Mononuclear cell (primary cell): ENCODE results near the gene RPL39L. TPM values are rescaled to one million over a fixed set of nuclear protein-coding genes. Genes with fewer than 3 reads are reported as not detected.
"Not testable (repeated sequence)": the region's sequence is repeated elsewhere in the genome, so short reads cannot be mapped to it uniquely, and the experiment has no call there.

Experiments used
- H3K27me3 ChIP-seq: 2 replicates; pipeline ENCODE4 v1.6.0; 2011; ENCODE audit warnings: low read length, control low read depth; ENCODE audit not compliant: insufficient read depth
- H3K4me1 ChIP-seq: 2 replicates; pipeline ENCODE4 v1.5.1; 2011; ENCODE audit warnings: mild to moderate bottlenecking, low read length, control low read depth; ENCODE audit not compliant: insufficient read depth
- H3K4me3 ChIP-seq: 2 replicates; pipeline ENCODE4 v1.5.1; 2011; ENCODE audit warnings: mild to moderate bottlenecking, low read length, moderate library complexity
- H3K9me3 ChIP-seq: 2 replicates; pipeline ENCODE4 v1.5.1; 2011; ENCODE audit warnings: low read depth, mild to moderate bottlenecking, control low read depth, low read length
- total RNA-seq: library from RNA; depleted of rRNA; stranded (reverse); fragments of >200 nt; gene quantifications from one replicate; pipeline ENCODE4 v1.2.3, GENCODE V29; 2012

RPL39L gene
- total RNA-seq, 1 donor = 0.52 TPM

- Histone ChIP-seq H3K4me1 (no peaks in the 10 kb centered on the region), H3K4me3 (no peak overlapping the region), H3K9me3 (no peaks in the 10 kb centered on the region), H3K27me3 (peaks cover 6% of the 10 kb centered on the region)
Observed at GRCh38 chr3:187162265-187162953, 23.1 kb upstream of the RPL39L start.

GRCh38 chr3:187161556-187161955 lies 22.3 kb upstream of the RPL39L start:
- H3K4me1 ChIP-seq = no peaks in the 10 kb centered on the region
- H3K4me3 ChIP-seq = no peak overlapping the region
- peaks cover 4% of the 10 kb centered on the region for H3K27me3 ChIP-seq
- H3K9me3 ChIP-seq = no peaks in the 10 kb centered on the region

GRCh38 chr3:187150599-187150998 lies 11.3 kb upstream of the RPL39L start:
- no peaks in the 10 kb centered on the region for H3K4me1 ChIP-seq
- H3K9me3 ChIP-seq = no peaks in the 10 kb centered on the region
- H3K27me3 ChIP-seq = no peaks in the 10 kb centered on the region
- no peak overlapping the region for H3K4me3 ChIP-seq

GRCh38 chr3:187150186-187150585 lies 10.9 kb upstream of the RPL39L start:
- H3K27me3 ChIP-seq = no peaks in the 10 kb centered on the region
- H3K4me1 ChIP-seq = no peaks in the 10 kb centered on the region
- H3K9me3 ChIP-seq = no peaks in the 10 kb centered on the region
- H3K4me3 ChIP-seq = no peak overlapping the region

DNA sequence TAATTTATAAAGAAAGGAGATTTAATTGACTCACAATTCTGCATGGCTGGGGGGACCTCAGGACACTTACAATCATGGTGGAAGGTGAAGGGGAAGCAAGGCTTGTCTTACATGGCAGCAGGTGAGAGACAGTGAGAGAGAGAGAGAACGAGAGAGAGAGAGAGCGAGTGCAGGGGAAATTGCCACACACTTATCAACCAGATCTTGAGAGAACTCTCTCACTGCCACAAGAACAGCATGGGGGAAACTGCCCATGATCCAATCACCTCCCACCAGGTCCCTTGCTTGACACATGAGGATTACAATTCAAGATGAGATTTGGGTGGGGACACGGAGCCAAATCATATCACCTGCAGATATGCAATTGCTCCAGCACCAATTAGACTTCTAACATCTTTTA lies 7.1 kb upstream of the RPL39L start:
- Histone ChIP-seq H3K4me3 (no peak overlapping the region), H3K9me3 (no peaks in the 10 kb centered on the region), H3K27me3 (no peaks in the 10 kb centered on the region), H3K4me1 (no peaks in the 10 kb centered on the region)

DNA sequence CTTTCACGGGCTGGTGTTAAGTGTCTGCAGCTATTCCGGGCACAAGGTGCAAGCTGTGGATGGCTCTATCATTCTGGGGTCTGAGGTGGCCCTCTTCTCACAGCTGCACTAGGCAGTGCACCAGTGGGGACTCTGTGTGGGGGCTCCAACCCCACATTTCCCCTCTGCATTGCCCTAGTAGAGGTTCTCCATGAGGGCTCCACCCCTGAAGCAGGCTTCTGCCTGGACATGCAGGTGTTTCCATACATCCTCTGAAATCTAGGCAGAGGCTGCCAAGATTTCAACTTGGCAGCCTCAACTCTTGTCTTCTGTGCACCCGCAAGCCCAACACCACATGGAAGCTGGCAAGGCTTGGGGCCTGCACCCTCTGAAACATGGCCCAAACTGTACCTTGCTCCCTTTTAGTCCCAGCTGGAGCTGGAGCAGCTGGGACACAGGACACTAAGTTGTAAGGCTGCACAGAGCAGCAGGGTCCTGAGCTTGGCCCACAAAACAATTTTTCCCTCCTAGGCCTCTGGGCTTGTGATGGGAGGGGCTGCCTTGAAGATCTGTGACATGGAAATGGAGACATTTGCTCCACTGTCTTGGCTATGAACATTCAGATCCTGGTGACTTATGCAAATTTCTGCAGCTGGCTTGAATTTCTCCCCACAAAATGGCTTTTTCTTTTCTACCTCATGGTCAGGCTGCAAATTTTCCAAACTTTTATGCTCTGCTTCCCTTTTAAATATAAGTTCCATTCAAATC lies 6.0 kb upstream of the RPL39L start:
- no peak overlapping the region for H3K4me3 ChIP-seq

GRCh38 chr3:187139895-187140253 lies 578 bp upstream of the RPL39L start:
- Histone ChIP-seq H3K4me1 (peaks cover 15% of the 10 kb centered on the region), H3K9me3 (no peaks in the 10 kb centered on the region), H3K4me3 (peak overlapping the region; percentile 46), H3K27me3 (no peaks in the 10 kb centered on the region)

More for the DNA sequence above, 6.0 kb upstream of the RPL39L start:
- no peaks in the 10 kb centered on the region for H3K4me1 ChIP-seq
- H3K27me3 ChIP-seq = no peaks in the 10 kb centered on the region
- H3K9me3 ChIP-seq = no peaks in the 10 kb centered on the region

DNA sequence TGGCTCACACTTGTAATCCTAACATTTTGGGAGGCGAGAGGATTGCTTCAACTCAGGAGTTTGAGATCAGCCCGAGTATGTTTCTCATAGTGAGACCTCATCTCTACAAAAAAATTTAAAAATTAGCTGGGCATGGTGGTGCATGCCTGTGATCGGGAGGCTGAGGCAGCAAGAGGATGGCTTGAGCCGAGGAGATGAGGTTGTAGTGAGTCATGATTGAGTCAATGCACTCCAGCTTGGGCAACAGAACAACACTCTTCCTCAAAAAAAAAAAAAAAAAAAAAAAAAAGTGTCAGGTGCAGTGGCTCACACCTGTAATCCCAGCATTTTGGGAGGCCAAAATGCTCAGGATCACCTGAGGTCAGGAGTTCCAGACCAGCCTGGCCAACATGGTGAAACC lies 2.4 kb downstream of the RPL39L start:
- Histone ChIP-seq H3K4me3 (no peak overlapping the region), H3K4me1 (peaks cover 25% of the 10 kb centered on the region), H3K27me3 (no peaks in the 10 kb centered on the region), H3K9me3 (no peaks in the 10 kb centered on the region)

- no peaks in the 10 kb centered on the region for H3K9me3 ChIP-seq
Observed at GRCh38 chr3:187136337-187136736, 3.0 kb downstream of the RPL39L start.

GRCh38 chr3:187135172-187135690 lies 4.1 kb downstream of the RPL39L start:
- H3K4me1 ChIP-seq = peaks cover 36% of the 10 kb centered on the region
- not testable (repeated sequence) for H3K9me3 ChIP-seq, H3K27me3 ChIP-seq, H3K4me3 ChIP-seq

More at GRCh38 chr3:187136337-187136736, 3.0 kb downstream of the RPL39L start:
- no peaks in the 10 kb centered on the region for H3K27me3 ChIP-seq
- peaks cover 26% of the 10 kb centered on the region for H3K4me1 ChIP-seq
- no peak overlapping the region for H3K4me3 ChIP-seq

GRCh38 chr3:187133181-187133580 lies 6.1 kb downstream of the RPL39L start:
- H3K9me3 ChIP-seq, H3K4me3 ChIP-seq, H3K27me3 ChIP-seq: not testable (repeated sequence)
- peaks cover 26% of the 10 kb centered on the region for H3K4me1 ChIP-seq

GRCh38 chr3:187132666-187133065 lies 6.6 kb downstream of the RPL39L start:
- no peaks in the 10 kb centered on the region for H3K27me3 ChIP-seq

DNA sequence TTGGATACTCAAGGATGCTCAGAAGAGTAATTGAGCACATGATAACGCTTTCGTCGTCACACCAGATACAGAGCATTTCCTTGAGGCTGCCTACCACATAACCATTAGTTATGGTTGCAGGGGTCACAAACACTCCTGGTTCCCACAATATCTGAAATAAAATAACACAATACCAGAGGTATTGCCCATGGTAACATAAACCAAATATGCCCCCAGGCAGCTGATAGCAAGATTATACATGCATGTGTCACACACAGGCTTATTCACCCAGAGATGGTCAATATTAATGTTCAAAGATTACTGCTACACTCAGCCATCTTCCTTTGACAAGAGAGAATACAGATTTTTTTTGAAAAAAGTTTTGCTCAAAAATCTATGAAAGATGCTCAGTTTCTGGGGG lies 7.3 kb downstream of the RPL39L start:
- no peaks in the 10 kb centered on the region for H3K9me3 ChIP-seq
- peaks cover 26% of the 10 kb centered on the region for H3K4me1 ChIP-seq
- H3K4me3 ChIP-seq = no peak overlapping the region
- H3K27me3 ChIP-seq = no peaks in the 10 kb centered on the region

More at GRCh38 chr3:187132666-187133065, 6.6 kb downstream of the RPL39L start:
- Histone ChIP-seq H3K9me3 (no peaks in the 10 kb centered on the region), H3K4me3 (no peak overlapping the region), H3K4me1 (peaks cover 26% of the 10 kb centered on the region)

GRCh38 chr3:187130346-187131066 lies 8.8 kb downstream of the RPL39L start:
- Histone ChIP-seq H3K27me3 (no peaks in the 10 kb centered on the region), H3K9me3 (no peaks in the 10 kb centered on the region), H3K4me1 (peaks cover 26% of the 10 kb centered on the region), H3K4me3 (no peak overlapping the region)
